ENCODE results near the gene PRR23E.

PRR23E gene

DNA sequence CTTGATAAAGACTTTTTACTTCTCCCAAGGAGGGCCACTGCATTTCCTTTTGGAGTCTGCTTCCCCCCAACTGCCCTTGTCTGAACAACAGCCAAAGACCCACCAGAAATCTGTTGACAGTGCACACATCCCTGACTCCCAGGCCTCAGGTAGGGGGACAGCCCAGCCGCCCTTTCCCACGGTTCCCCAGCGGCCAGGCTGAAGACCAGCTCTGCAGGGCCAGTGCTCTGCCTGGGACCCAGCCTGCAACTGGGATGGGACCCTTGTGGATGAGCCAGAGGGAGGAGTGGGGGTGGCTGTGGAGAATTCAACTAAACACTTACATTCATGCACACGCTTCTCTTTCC, 8.1 kb upstream of the PRR23E start:
- no peak for DNase-seq (ENCODE audit: low read depth)

DNA sequence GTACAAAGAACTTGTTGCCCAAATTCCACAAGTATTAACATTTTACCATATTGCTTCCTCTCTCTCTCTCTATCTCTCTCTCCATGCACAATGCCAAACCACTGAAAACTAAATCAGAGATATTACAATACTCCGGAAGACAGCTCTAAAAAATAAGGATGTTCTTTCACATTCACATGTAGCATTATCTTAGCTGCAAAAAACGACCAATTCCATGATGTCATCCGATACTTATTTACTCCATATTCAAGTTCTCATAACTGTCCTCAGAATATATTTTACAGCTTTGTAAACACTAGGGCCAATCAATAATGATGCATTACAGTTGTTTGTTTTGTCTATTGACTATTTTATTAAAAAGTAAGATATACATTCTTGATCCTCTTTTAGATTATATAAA, 7.7 kb upstream of the PRR23E start:
- DNase-seq (ENCODE audit: low read depth), result no peak

DNA sequence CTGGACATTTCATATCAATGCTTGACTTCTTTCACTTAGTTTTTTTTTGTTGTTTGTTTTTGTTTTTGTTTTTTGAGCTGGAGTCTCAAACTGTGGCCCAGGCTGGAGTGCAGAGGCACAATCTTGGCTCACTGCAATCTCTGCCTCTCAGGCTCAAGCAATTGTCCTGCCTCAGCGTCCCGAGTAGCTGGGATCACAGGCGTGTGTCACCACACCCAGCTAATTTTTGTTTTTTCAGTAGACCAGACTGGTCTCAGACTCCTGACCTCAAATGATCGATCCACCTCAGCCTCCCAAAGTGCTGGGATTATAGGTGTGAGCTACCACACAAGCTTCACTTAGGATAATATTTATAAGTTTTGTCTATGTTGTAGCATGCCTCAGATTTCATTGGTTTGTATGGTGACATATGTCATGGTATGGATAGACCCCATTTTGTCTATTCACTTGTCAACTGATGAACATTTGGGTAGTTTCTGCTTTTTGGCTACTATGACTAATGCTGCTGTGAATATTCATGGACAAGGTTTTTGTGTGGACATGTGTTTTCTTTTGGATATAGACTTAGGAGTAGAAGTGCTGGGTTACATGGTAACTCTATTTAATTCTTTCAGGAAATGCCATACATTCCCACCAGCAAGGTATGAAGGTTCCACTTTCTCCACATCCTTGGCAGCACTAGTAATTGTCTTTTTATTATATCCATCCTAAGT, 6.8 kb upstream of the PRR23E start:
- no peak for DNase-seq (ENCODE audit: low read depth)

DNA sequence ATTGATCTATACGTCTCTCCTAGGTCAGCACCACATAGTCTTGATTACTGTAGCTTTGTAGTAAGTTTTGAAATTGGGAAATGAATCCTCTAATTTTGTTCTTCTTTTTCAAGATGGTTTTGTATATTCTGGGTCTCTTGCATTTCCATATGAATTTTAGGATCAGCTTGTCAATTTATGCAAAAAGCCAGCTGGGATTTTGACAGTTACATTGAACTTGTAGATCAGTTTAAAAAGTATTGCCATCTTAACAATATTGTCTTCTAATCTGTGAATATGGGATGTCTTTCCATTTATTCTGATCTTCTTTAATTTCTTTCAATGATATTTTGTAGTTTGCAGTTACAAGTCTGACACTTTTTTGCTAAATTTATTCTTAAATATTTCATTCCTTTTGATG, 5.6 kb upstream of the PRR23E start:
- no peak for DNase-seq (ENCODE audit: low read depth)

DNA sequence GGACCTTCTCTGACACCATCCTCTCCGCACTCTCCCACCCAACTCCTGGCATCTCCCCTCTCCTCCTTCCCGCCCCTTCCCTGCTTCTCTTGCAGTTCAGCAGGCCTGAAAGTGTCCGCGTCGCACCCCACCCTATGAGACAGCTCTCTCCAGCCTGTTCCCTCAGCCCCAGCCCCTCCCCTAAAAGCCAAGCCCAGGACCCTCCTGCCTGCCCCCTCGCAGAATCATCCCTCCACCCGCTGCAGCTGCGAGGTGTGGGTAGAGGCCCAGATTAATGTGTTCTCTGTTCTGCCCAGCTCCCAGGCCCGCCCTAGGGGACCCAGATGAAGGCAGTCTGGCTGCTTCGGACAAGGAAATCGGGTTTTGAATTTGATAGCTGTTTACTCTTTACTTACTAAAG, 410 bp downstream of the PRR23E start:
- DNase-seq (ENCODE audit: low read depth), result no peak

DNA sequence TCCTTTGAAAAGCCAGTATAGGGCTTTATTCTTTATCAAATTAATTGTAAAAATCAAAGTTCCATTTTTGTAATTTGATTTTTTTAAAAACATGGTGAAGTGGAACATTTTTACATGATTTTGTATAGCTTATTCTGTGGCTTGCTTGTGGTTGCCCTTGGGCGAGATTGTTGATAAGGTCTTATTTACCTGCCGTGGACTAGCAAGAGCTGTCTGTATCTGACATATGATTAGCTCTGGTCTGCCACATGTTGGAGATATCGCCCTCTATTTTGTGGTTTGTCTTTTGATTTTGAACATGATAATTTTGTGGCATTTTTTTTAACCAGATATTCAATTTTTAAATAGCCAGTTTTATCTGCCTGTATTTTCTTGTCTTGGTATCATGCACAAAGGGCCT, 844 bp downstream of the PRR23E start:
- DNase-seq (ENCODE audit: low read depth), result no peak

DNA sequence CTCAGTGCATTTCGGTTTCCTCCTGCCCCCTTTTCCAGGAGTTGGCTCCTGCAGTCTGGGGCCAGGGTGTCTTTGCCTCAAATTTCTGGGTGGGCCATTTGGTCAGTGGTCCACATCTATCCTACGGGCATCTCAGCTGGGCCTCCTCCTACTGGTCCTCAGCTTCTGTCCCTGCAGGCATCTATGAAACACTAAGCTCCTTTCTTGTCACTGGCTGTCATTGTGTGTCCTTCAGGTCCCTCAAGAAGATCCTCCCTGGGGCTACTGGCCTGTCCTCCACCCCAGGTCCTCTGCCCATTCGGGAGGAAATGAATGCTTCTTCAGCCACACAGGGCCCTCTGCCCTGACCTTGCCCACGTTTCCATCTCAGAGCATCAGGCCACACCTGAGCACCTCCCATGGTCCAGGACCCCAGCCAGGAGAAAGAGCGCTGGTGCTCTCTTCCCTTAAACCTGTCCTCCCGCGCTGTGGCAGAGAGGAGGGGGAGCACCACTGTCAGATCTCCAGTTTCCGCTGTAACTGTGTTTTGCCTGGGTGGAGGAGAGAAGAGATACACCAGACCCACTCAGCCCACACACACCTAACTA, 1.8 kb downstream of the PRR23E start:
- no peak for DNase-seq (ENCODE audit: low read depth)

DNA sequence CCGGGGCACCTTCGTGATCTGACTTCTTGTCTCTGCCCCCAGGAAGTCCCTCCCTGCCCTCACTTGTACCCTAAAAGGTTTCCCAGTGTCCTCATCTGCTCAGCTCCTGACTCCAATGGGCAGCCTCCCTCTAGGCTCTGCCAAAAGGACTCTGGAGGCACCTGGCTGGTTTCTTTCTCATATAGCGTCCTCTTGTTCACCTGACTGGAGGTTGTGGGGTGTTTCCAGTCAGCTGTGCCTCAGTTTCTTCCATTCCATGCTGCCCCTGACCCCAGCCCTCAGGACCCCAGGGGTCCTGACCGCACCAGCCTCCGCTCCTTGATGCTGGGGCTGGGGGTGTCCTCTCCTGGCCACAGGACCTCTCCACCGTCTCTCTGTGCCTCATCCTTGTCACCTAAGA, 2.5 kb downstream of the PRR23E start:
- no peak for DNase-seq (ENCODE audit: low read depth)

DNA sequence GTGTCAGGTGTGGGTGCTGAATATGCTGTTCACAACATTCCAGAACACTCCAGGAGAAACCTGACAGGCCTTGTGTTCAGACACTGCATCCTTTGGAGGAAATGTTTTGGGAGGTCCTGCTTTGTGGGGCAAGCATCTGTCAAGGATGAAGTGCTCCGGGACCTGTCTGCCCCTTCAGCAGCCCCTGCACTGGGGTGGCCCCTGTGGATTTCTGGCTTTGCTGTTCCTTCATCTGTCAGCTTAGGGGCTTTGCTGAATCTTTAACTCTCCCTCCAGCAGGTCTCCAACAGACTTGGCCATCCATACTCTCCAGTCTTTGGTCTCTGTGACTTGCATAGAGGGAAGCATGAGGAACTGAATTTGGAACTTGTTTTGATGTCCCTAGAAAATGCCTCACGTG, 3.1 kb downstream of the PRR23E start:
- DNase-seq (ENCODE audit: low read depth), result no peak

DNA sequence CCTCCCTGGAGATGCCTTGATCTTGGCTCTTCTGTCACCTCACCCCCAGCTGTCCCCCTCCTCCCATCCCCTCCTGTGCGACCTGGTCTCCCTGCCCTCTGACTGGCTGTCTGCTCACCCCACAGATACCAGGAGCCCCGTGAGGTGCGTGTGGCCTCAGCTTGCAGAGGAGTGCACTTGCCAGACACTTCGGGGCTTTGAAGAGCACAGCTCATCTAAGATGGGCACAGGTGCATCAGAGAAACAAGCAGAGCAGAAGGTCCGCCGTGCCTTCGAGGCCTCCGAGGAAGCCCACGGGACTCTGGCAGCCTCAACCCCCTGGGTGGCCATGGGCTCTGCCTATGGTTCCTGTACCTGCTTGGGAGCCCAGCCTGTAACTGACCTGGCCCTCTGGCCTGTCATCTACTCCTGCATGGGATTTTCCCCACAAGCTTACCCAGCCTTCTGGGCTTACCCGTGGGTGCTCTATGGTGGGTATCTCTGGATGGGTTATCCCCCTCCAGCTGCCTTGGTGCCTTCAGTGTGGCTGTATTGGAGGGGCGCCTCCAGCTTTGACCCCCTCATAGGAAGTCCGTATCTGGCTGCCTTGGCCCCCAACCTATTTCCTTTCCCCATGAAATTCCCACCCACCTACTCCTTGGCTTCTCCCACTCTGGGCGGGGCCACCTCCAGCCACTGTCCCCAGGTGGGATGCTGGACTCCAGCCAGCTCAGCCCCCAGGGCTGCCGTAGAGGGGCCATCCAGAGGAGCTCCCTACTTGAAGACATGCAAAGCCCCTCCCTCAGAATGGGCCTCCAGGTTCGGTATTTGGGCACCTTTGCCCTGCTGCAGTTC, 3.8 kb downstream of the PRR23E start:
- no peak for DNase-seq (ENCODE audit: low read depth)

DNA sequence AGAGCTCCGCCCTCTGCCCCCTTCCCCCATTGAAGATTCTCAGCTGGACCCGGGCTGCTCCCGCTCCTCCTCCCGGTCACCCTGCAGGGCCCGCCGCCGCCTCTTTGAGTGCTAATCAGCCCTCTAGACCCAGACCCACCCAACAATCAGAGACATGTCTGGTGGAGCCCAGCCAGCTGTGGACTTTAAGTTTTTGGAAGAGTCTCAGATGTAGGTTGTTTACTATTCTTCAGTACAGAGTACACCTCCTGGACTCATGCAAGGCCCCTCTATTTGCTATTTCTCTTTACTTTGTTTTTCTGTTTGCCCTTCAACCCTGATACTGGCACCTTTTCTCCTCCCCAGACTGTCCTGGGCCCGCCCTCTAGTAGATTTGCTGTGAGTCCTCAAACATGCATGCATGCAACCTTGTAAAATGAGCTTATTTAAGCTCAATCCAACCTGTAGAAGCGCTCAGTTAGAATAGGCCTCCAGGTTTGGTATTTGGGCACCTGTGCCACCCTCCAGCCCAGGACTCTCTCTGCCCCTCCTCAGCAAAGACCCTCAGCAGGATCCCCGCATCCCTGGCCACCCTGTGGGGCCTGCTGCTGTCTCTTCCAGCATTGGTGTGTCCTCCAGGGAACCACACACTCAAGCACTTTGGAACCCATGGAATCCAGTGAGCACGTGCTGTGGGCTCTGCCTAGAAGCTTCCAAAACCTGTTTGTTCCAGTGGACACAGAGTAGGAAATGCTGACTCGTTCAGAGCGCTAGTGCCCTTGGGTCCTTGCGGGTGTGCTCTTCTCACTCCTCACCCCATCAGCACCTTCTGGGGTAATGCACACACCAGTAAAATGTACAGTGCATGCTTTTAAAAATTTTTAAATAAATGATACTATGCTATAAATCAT, 4.6 kb downstream of the PRR23E start:
- no peak for DNase-seq (ENCODE audit: low read depth)

DNA sequence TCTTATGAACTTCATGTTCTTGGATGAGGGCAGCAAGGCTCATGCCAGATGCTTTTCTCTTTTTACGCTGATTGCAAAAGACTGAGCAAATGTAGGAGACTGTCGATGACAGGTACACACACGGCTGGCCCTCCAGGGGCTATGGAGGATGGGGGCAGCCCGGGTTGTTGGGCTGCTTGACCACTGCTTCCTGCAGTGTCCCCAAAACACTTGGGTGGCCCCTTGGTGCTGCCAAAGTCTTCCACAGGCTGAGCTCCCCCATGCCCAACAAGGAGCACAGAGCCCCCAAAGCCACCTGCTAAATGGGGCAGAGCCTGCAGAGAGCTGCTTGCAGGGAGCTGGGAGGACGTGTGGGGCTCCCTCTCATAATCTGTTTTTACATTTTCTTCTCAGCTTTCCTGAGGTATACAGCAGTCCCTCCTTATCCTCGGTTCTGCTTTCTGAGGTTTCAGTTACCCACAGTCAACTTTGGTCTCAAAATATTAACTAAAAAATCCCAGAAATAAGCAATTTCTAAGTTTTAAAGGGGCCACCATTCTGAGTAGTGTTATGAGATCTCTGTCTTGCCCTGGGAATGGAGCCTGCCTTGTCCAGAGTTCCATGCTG, 7.3 kb downstream of the PRR23E start:
- no peak for DNase-seq (ENCODE audit: low read depth)

DNA sequence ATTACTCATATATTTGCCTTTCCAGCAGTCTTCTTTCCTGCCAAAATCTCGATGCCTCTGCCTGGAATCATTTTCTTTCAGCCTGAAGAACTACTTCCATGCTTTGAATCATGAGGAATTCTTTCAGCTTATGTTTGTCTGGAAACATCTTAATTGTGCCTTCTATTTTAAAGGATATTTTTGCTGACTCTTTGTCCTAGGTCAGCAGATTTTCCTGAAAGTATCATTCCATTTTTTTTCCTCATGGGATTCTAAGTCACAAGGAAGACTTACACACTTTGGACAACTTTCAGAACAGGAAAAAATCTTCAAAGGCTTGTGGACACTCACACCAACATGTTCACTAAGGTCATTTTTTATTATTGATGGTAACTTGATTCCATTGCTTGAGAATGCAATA, 10.1 kb downstream of the PRR23E start:
- DNase-seq (ENCODE audit: low read depth), result no peak

DNA sequence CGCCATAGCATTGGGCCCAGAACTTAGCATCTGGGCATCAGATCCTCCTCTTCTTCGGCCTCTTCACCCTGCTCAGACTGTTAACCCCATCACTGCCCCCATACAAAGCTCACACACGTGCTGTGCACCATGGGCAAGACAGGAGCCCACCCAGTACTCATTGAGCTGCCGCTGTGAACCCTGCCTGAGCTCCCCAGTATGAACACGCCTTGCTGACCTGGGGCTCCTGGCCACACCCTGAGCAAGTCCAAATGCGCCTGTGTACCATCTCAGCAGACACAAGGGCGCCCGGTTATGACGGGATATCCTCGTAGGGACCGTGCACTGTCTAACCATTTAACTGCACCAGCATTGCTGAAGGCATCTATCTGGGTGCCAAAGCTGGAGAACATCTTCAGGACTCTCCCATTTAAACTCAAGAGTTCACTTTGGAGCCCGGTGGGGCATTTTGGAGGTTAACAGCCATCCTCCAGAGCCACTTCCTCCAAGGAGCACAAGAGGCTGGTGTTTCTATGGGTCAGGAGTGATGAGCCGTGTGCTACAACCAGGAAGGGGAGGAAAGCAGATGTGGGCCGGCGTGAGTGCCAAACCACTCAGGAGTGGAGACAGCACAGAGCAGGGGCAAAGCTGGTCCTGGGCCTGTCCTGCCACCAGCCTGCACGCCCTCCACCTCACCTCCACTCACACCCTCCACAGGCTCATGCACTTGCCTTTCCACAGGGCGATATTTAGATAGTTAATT, 12.1 kb downstream of the PRR23E start:
- DNase-seq (ENCODE audit: low read depth), result no peak

DNA sequence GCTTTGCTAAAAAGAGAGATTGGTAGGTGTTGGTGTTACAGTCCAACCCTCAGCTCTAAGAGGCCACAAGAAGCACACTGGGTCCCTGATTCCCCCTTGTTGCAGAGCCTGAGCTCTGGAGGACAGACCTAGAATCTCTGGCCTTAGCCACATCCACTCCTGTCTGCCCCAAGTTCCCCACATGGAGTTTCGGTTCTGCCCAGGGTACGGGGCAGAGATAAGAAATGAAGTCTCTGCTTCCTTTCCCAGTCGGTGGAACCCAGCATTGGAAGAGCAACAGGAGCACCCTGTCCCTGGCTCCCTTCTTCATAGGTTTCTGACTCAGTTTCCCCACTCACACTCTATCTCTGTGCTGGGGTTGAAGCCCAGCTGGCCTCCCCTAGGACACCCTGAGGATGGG, 13.2 kb downstream of the PRR23E start:
- DNase-seq (ENCODE audit: low read depth), result no peak

DNA sequence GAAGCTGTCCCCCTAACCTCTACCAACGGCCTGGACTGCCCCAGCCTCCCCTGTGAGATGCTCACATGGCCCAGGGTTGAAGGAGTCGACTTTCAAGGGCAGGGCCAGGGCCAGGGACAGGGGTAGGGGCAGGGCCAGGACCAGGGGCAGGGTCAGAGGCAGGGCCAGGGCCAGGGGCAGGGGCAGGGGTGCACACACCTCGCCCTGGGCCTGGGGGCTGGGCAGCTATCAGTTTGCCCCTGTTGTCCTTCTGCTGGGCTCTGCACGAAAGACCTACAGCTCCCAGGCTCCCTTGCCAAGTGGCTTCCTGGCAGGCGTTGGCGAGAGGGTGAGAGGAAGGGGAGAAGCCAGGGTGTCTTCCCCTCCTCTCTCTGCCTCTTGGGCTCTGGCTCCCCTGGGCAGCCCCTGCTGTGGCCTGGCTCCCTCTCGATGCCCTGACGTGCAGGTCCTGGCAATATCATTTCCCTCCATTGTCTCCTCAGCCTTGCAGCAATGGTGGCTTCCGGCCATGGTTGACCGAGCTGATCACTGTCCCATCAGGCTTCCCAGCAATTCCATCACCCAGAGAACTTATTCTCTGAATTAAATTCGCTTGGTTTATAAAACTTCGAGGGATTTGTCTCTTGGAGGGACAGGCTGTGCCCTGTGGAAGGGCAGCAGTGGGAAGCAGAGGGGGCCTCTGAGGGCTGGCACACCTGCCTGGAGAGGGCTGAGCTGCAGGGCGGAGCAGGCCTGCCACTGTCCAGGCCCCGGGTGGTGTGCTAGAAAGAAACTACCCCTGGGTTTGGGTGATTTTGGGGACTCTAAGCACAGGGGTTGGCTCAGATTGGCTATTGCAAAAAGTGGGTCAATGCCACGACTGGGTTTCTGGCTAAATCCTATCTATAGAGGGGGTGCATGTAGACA, 13.9 kb downstream of the PRR23E start:
- DNase-seq (ENCODE audit: low read depth), result no peak

DNA sequence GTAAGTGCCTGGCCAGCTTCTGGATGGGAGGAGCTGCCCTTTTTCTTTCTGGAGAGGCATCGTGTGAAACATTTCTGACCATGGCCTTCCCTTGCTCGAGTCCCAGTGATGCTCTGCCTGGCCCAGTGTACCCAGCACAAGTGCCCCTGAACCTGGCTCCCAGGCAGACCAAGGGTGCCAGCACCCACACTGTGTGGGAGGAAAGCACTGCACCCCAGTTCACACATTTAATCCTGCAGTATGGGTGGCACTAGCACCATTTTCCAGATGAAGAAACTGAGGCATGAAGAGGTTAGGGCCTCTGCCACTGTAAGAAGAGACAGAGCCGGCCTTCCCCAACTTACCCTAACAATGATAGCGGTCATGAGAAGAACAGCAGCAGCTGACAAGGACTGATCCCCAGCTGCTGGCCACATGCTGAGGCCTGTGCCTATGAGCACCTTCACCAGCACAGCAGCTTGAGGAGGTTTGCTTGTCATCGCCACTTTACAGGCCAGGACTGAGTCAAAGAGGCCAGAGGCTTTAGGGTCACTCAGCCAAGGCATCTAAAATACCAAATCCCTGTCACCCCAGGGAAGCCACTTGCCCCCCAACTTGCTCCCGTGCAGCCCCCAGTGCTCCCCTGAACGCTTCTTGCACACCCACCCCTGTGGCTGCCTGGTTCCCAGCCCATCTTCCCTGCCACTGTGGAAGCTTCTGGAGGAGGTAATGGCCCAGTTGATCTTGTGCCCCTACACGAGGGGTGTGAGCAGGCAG, 15.0 kb downstream of the PRR23E start:
- no peak for DNase-seq (ENCODE audit: low read depth)

DNA sequence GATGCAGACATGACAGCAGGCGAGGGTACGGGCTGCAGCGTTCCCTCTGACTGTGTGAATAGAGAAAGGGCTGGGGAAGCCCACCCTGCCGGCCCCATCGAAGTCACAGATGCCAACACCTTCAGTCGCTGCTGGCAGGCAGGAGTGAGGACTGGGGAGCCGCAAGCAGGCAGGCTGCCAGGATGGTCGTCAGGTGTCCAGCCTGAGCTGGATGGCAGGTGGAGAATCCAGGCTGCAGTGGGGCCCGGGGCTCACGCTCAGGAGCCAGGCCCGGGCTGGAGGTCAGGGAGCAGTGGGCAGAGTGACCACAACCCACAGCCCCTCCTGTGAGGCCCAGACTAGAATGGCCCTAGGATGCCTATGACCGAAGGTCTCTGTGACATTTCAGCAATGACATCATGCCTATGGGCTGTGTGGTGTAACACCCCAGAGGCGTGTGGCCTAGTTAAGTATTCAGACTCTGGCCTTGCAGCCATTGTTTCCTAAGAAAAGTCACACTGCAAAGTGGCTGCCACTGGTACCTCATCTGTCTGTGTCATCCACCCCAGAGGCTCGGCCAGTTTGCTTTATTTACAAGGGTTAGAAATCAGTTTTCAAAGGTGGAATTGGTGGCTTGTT, 15.7 kb downstream of the PRR23E start:
- no peak for DNase-seq (ENCODE audit: low read depth)
